ENCODE data around the gene ARHGAP31.
"Not testable (repeated sequence)": the region's sequence is repeated elsewhere in the genome, so short reads cannot be mapped to it uniquely, and the experiment has no call there.

ARHGAP31 gene

GRCh38 chr3:119350114-119350513, 55.9 kb downstream of the ARHGAP31 start:
- DNase-seq (ENCODE audit: low read depth in 2 of 2): no peak

- no peak for DNase-seq (ENCODE audit: low read depth in 2 of 2)
Observed at GRCh38 chr3:119351581-119351980, 57.4 kb downstream of the ARHGAP31 start.

GRCh38 chr3:119352034-119352609, 57.9 kb downstream of the ARHGAP31 start:
- DNase-seq (ENCODE audit: low read depth in 2 of 2): peak in 1 of 2 donors; percentile 31

DNA sequence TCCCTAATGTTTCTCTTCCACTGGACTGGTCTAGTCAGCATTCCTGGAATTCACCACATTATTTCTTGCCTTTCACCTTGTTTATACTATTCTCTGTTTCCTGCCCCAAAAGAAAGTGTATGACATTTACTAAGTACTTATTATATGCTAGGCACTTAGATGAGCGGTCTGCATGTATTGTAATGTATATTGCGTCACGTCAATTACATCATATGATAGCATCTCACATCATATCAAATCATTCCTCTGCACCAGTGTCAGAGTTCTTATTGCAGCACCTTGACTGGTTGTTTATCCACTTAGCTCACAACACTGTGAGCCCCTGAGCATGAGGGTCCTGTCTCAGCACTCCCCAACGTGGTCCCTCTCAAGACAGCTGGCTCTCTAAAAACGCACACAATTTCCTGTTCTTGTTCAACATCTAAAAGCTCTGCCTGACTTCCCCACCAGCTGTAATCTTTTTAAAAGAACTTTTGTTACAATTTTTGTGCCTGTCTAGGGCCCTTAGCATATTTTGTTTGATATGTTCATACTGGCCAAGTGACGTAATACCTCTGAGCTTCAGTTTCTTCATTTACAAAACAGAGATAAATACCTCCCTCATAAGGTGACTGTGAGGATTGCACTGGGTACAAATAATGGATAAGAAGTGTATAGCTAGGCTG, 58.8 kb downstream of the ARHGAP31 start:
- no peak for DNase-seq (ENCODE audit: low read depth in 2 of 2)

- not testable (repeated sequence) for DNase-seq (ENCODE audit: low read depth in 2 of 2)
Observed at GRCh38 chr3:119355608-119356007, 61.4 kb downstream of the ARHGAP31 start.

- no peak for DNase-seq (ENCODE audit: low read depth in 2 of 2)
Observed at GRCh38 chr3:119356646-119357045, 62.5 kb downstream of the ARHGAP31 start.

GRCh38 chr3:119357190-119357589, 63.0 kb downstream of the ARHGAP31 start:
- DNase-seq (ENCODE audit: low read depth in 2 of 2): no peak

- DNase-seq (ENCODE audit: low read depth in 2 of 2): no peak
Observed at GRCh38 chr3:119359476-119360326, 65.5 kb downstream of the ARHGAP31 start.

GRCh38 chr3:119360736-119361462, 66.7 kb downstream of the ARHGAP31 start:
- no peak for DNase-seq (ENCODE audit: low read depth in 2 of 2)

GRCh38 chr3:119362010-119362409, 67.8 kb downstream of the ARHGAP31 start:
- no peak for DNase-seq (ENCODE audit: low read depth in 2 of 2)

- DNase-seq (ENCODE audit: low read depth in 2 of 2): no peak
Observed at GRCh38 chr3:119362940-119363725, 69.0 kb downstream of the ARHGAP31 start.

GRCh38 chr3:119364401-119364800, 70.2 kb downstream of the ARHGAP31 start:
- DNase-seq (ENCODE audit: low read depth in 2 of 2): no peak

- DNase-seq (ENCODE audit: low read depth in 2 of 2): no peak
Observed at GRCh38 chr3:119365418-119365817, 71.2 kb downstream of the ARHGAP31 start.

DNA sequence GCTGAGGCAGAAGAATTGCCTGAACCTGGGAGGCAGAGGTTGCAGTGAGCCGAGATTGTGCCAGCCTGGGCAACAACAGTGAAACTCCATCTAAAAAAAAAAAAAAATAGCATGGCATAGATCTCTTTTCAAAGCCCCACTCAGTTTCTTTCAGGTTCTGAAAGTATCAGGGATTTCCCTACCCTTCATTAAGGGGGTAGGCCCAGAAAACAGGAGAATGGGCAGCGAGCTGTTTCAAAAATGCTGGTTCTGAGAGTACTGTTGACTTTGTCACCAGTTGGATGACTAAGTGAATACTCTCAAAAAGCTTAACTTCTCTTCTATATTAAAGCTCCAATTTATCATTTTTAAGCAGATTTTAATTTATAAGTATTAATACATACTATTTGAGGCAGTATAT, 72.8 kb downstream of the ARHGAP31 start:
- no peak for DNase-seq (ENCODE audit: low read depth in 2 of 2)

DNA sequence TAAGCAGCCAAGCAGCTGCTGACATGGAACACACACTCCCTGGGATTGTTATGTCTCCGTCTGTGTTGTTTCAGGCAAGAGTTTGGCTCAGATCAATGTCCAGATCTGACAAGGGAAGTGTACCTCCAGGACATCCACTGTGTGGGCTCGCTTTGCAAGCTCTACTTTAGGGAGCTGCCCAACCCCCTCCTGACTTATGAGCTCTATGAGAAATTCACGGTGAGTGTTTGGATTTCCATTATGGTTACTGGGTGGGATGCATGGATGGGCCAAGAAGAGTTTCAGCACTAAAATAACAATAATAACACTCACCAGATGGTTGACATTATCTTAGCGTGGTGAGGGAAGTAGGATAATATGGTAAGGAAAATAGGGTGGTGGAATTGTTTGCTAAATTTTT, 74.1 kb downstream of the ARHGAP31 start:
- DNase-seq (ENCODE audit: low read depth in 2 of 2): no peak

GRCh38 chr3:119371786-119372185, 77.6 kb downstream of the ARHGAP31 start:
- DNase-seq (ENCODE audit: low read depth in 2 of 2): not testable (repeated sequence)

DNA sequence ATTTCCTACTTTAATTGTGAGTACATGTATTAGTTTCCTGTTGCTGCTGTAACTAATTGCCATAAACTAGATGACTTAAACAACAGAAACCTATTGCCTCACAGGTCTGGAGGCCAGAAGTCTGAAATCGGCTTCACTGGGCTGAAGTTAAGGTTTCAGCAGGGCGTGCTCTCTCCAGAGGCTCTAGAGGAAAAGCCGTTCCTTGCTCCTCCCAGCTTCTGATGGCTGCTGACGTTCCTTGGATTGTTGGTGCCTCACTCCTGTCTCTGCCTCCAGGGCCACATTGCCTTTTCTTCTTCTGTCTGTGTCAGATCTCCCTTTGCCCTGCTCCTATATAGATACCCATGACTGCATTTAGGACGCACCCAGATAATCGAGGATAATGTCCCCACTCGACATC, 80.9 kb downstream of the ARHGAP31 start:
- no peak for DNase-seq (ENCODE audit: low read depth in 2 of 2)

GRCh38 chr3:119375510-119375909, 81.3 kb downstream of the ARHGAP31 start:
- DNase-seq (ENCODE audit: low read depth in 2 of 2): no peak

GRCh38 chr3:119376758-119377157, 82.6 kb downstream of the ARHGAP31 start:
- DNase-seq (ENCODE audit: low read depth in 2 of 2): no peak

DNA sequence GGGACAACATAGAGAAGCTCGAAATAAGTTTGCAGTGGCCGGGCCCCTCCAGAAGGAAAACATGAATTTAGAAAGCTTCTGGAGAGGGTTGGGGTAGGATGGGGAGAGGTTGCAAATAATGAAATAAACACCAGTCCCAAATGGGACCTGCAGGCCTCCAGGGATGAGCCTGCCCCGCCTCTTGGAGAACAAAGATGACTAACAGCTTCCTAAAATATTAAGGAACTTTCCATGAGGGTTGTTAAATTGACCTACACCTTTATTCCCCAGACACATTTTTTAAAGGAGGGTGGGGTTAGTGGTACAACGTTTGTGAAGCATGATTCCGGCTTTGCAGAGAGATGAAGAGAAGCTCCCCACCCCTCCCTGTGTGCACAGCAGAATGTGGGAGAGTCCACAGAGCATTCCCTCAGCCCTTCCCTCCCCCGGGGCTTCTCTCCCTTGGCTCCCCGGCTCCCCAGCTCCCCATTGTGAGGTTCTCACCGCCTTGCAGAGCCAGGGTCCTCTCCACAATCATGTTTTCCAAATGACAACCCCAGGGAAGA, 84.1 kb downstream of the ARHGAP31 start:
- DNase-seq (ENCODE audit: low read depth in 2 of 2): no peak

GRCh38 chr3:119380697-119381096, 86.5 kb downstream of the ARHGAP31 start:
- DNase-seq (ENCODE audit: low read depth in 2 of 2): no peak

All from stimulated activated CD8-positive, alpha-beta memory T cell treated with anti-CD3 and anti-CD28 coated beads, Interleukin-2, amount 100 ng/mL, for 48 hours (primary cell).